ENCODE results near the gene GCNT1.

Gene GCNT1

DNA sequence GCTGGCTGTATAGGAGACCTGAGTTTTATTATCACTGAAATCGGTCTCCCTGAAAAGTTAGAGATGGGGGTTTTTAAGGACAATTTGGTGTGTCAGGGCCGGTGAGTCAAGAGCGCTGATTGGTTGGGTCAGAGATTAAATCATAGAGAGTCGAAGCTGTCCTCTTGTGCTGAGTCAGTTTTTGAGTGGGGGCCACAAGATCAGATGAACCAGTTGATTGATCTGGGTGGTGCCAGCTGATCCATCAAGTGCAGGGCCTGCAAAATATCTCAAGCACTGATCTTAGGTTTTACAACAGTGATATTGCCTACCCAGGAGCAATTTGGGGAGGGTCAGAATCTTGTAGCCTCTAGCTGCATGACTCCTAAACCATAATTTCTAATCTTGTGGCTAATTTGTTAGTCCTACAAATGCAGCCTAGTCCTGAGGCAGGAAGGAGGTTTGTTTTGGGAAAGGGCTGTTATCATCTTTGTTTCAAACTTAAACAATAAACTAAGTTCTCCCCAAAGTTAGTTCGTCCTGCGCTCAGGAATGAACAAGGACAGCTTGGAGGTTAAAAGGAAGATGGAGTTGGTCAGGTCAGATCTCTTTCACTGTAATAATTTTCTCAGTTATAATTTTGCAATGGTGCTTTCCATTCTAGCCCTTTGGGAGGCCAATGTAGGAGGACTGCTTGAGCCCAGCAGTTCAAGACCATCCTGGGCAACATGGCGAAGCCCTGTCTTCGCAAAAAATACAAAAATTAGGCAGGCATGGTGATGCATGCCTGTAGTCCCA is 33.1 kb upstream of the GCNT1 start:
- no peak for ATAC-seq (ENCODE audit: insufficient read depth, low read depth)
- DNase-seq, result no peak

DNA sequence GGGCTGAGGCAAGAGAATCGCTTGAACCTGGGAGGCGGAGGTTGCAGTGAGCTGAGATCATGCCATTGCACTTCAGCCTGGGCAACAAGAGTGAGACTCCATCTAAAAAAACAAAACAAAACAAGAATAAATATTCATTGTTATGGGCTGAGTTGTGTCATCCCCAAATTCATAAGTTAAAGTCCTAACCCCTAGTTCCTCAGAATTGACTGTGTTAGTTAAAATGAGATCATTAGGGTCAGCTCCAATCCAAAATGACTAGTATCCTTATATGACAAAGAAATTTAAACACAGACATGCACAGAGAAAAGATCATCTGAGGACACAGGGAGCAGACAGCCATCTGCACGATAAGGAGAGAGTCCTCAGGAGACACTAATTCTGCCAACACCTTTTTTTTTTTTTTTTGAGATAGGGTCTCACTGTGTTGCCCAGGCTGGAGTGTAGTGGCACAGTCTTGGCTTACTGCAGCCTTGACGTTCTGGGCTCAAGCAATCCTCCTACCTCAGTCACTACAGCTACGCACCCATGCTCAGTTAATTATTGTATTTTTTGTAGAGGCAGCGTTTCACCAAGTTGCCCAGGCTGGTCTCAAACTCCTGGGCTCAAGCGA is 32.1 kb upstream of the GCNT1 start:
- H3K4me2 ChIP-seq (ENCODE audit: insufficient read depth, low read length), result no peak overlapping the region
- H3K79me2 ChIP-seq (ENCODE audit: insufficient read depth, low read length), result no peaks in the 10 kb centered on the region
- no peak for DNase-seq
- no peak overlapping the region for H3K4me3 ChIP-seq (ENCODE audit: low read depth in 1 of 2, low read length in 2 of 2)
- H3K4me1 ChIP-seq (ENCODE audit: insufficient read depth, low read length), result no peaks in the 10 kb centered on the region
- H2AFZ ChIP-seq (ENCODE audit: low read depth, low read length), result no peak overlapping the region
- no peak overlapping the region for H3K27ac ChIP-seq (ENCODE audit: low read length)
- ATAC-seq (ENCODE audit: insufficient read depth, low read depth), result no peak
- no peak overlapping the region for H3K9ac ChIP-seq (ENCODE audit: low read depth, low read length)
- H4K20me1 ChIP-seq (ENCODE audit: insufficient read depth, low read length), result no peaks in the 10 kb centered on the region
- H3K27me3 ChIP-seq (ENCODE audit: insufficient read depth, low read length, poor library complexity), result no peaks in the 10 kb centered on the region
- no peaks in the 10 kb centered on the region for H3K9me3 ChIP-seq (ENCODE audit: insufficient read depth, low read length, severe bottlenecking)
- H3K36me3 ChIP-seq (ENCODE audit: insufficient read depth, low read length), result no peaks in the 10 kb centered on the region
- no peak for TF ChIP-seq EZH2 (IDR thresholded peaks at IDR 0.05; ENCODE audit: borderline replicate concordance, low read depth, low read length, severe bottlenecking)
- TF ChIP-seq, protein P1, sequence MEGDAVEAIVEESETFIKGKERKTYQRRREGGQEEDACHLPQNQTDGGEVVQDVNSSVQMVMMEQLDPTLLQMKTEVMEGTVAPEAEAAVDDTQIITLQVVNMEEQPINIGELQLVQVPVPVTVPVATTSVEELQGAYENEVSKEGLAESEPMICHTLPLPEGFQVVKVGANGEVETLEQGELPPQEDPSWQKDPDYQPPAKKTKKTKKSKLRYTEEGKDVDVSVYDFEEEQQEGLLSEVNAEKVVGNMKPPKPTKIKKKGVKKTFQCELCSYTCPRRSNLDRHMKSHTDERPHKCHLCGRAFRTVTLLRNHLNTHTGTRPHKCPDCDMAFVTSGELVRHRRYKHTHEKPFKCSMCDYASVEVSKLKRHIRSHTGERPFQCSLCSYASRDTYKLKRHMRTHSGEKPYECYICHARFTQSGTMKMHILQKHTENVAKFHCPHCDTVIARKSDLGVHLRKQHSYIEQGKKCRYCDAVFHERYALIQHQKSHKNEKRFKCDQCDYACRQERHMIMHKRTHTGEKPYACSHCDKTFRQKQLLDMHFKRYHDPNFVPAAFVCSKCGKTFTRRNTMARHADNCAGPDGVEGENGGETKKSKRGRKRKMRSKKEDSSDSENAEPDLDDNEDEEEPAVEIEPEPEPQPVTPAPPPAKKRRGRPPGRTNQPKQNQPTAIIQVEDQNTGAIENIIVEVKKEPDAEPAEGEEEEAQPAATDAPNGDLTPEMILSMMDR (IDR thresholded peaks at IDR 0.05; ENCODE audit: borderline replicate concordance, extremely low read depth, low read length, poor library complexity, severe bottlenecking), result no peak

More for the DNA sequence above, 33.1 kb upstream of the GCNT1 start:
- no peaks in the 10 kb centered on the region for H3K9me3 ChIP-seq (ENCODE audit: insufficient read depth, low read length, severe bottlenecking)
- no peak overlapping the region for H3K27ac ChIP-seq (ENCODE audit: low read length)
- no peaks in the 10 kb centered on the region for H3K79me2 ChIP-seq (ENCODE audit: insufficient read depth, low read length)
- H3K4me1 ChIP-seq (ENCODE audit: insufficient read depth, low read length), result no peaks in the 10 kb centered on the region
- no peak overlapping the region for H3K9ac ChIP-seq (ENCODE audit: low read depth, low read length)
- H3K27me3 ChIP-seq (ENCODE audit: insufficient read depth, low read length, poor library complexity), result no peaks in the 10 kb centered on the region
- no peak overlapping the region for H2AFZ ChIP-seq (ENCODE audit: low read depth, low read length)
- H4K20me1 ChIP-seq (ENCODE audit: insufficient read depth, low read length), result no peaks in the 10 kb centered on the region
- no peak overlapping the region for H3K4me3 ChIP-seq (ENCODE audit: low read depth in 1 of 2, low read length in 2 of 2)
- no peak overlapping the region for H3K4me2 ChIP-seq (ENCODE audit: insufficient read depth, low read length)
- TF ChIP-seq, protein P1 (IDR thresholded peaks at IDR 0.05; ENCODE audit: borderline replicate concordance, extremely low read depth, low read length, poor library complexity, severe bottlenecking), result no peak
- TF ChIP-seq EZH2 (IDR thresholded peaks at IDR 0.05; ENCODE audit: borderline replicate concordance, low read depth, low read length, severe bottlenecking), result no peak
- no peaks in the 10 kb centered on the region for H3K36me3 ChIP-seq (ENCODE audit: insufficient read depth, low read length)

DNA sequence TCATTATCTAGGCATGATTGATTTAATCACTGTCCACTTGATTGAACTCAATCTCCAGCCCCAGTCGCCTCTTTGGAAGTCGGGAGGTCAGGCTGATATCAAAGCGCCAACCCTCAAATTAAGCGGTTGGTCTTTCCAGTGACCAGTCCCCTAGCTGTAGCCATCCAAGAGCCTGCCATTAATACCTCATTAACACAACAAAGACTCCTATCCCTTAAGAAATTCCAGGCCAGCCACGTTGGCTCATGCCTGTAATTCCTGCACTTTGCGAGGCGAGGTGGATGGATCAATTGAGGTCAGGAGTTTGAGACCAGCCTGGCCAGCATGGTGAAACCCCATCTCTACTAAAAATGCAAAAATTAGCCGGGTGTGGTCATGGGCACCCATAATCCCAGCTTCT is 27.4 kb upstream of the GCNT1 start:
- H3K9ac ChIP-seq (ENCODE audit: low read depth, low read length), result no peak overlapping the region
- no peak overlapping the region for H2AFZ ChIP-seq (ENCODE audit: low read depth, low read length)
- H3K27me3 ChIP-seq (ENCODE audit: insufficient read depth, low read length, poor library complexity), result peaks cover 3% of the 10 kb centered on the region
- H3K4me1 ChIP-seq (ENCODE audit: insufficient read depth, low read length), result no peaks in the 10 kb centered on the region
- no peaks in the 10 kb centered on the region for H3K36me3 ChIP-seq (ENCODE audit: insufficient read depth, low read length)
- no peak overlapping the region for H3K4me3 ChIP-seq (ENCODE audit: low read depth in 1 of 2, low read length in 2 of 2)
- H3K79me2 ChIP-seq (ENCODE audit: insufficient read depth, low read length), result no peaks in the 10 kb centered on the region
- H3K27ac ChIP-seq (ENCODE audit: low read length), result no peak overlapping the region
- no peaks in the 10 kb centered on the region for H4K20me1 ChIP-seq (ENCODE audit: insufficient read depth, low read length)
- ATAC-seq (ENCODE audit: insufficient read depth, low read depth) (no peak), DNase-seq (no peak)
- no peak overlapping the region for H3K4me2 ChIP-seq (ENCODE audit: insufficient read depth, low read length)
- no peaks in the 10 kb centered on the region for H3K9me3 ChIP-seq (ENCODE audit: insufficient read depth, low read length, severe bottlenecking)
- TF ChIP-seq, protein P1 (IDR thresholded peaks at IDR 0.05; ENCODE audit: borderline replicate concordance, extremely low read depth, low read length, poor library complexity, severe bottlenecking), result no peak
- no peak for TF ChIP-seq EZH2 (IDR thresholded peaks at IDR 0.05; ENCODE audit: borderline replicate concordance, low read depth, low read length, severe bottlenecking)
